ENCODE results near the gene OAS1.

Gene OAS1

GRCh38 chr12:112906712-112907414, at the start of gene OAS1:
TSS of gene OAS1 (plus strand) at chr12:112906962. CDS start at chr12:112907040, 78 bp downstream.
- no peaks in the 10 kb centered on the region for H3K4me1 ChIP-seq (ENCODE audit: control insufficient read depth, insufficient read depth, low read length)

GRCh38 chr12:112859291-112859690, 47.5 kb upstream of the OAS1 start:
- Histone ChIP-seq H3K4me1 (ENCODE audit: control insufficient read depth, insufficient read depth, low read length) (no peaks in the 10 kb centered on the region), H3K9me3 (ENCODE audit: control insufficient read depth, insufficient read depth, low read depth, low read length) (no peaks in the 10 kb centered on the region), H3K4me3 (ENCODE audit: low read depth, low read length) (no peak overlapping the region), H3K27ac (ENCODE audit: extremely low read depth, low read depth, low read length) (no peak overlapping the region), H3K36me3 (ENCODE audit: control insufficient read depth in 2 of 2, insufficient read depth in 1 of 2, low read length in 2 of 2) (no peaks in the 10 kb centered on the region)
- no peak for TF ChIP-seq ZNF202 (tag by site-specific recombination; IDR thresholded peaks at IDR 0.05; ENCODE audit: borderline replicate concordance)
- POLR2A ChIA-PET, result no interaction called here
- CTCF ChIA-PET, result no interaction called here

More at GRCh38 chr12:112906712-112907414, at the start of gene OAS1:
- H3K36me3 ChIP-seq (ENCODE audit: control insufficient read depth in 2 of 2, insufficient read depth in 1 of 2, low read length in 2 of 2), result no peaks in the 10 kb centered on the region
- H3K4me3 ChIP-seq (ENCODE audit: low read depth, low read length), result no peak within 1 kb of the TSS
- no peaks in the 10 kb centered on the region for H3K9me3 ChIP-seq (ENCODE audit: control insufficient read depth, insufficient read depth, low read depth, low read length)
- TF ChIP-seq ZBTB17 (tag by site-specific recombination; IDR thresholded peaks at IDR 0.05), result peak; percentile 46; the same call in 1 of the 2 replicates
- TF ChIP-seq ZNF16 (tag by site-specific recombination; IDR thresholded peaks at IDR 0.05; ENCODE audit: low read depth), result no peak
- no peak within 1 kb of the TSS for H3K27ac ChIP-seq (ENCODE audit: extremely low read depth, low read depth, low read length)
- ChIA-PET CTCF (interaction anchor here (0.6 to 1.8 kb wide), 2 partner anchors 86 to 1556 kb away, joined by 3 to 7 read pairs; no protein-coding TSS in a partner anchor), POLR2A (no interaction called here)

- H3K4me3 ChIP-seq (ENCODE audit: low read depth, low read length), result no peak overlapping the region
- no peak overlapping the region for H3K27ac ChIP-seq (ENCODE audit: extremely low read depth, low read depth, low read length)
- ChIA-PET POLR2A (no interaction called here), CTCF (no interaction called here)
- no peaks in the 10 kb centered on the region for H3K9me3 ChIP-seq (ENCODE audit: control insufficient read depth, insufficient read depth, low read depth, low read length)
- no peaks in the 10 kb centered on the region for H3K4me1 ChIP-seq (ENCODE audit: control insufficient read depth, insufficient read depth, low read length)
- H3K36me3 ChIP-seq (ENCODE audit: control insufficient read depth in 2 of 2, insufficient read depth in 1 of 2, low read length in 2 of 2), result no peaks in the 10 kb centered on the region
- TF ChIP-seq ZNF629 (tag by site-specific recombination; IDR thresholded peaks at IDR 0.05) (no peak), ZNF274 (IDR thresholded peaks at IDR 0.05; ENCODE audit: low read length) (no peak), ZNF274 (tag by site-specific recombination; IDR thresholded peaks at IDR 0.05; ENCODE audit: borderline replicate concordance) (no peak), BCL6B (tag by site-specific recombination; IDR thresholded peaks at IDR 0.05) (no peak), ZNF266 (tag by site-specific recombination; IDR thresholded peaks at IDR 0.05; ENCODE audit: low read depth) (no peak), ZNF585B (tag by site-specific recombination; IDR thresholded peaks at IDR 0.05) (no peak), ZNF501 (tag by site-specific recombination; IDR thresholded peaks at IDR 0.05) (no peak), YY2 (tag by site-specific recombination; IDR thresholded peaks at IDR 0.05) (no peak), ZNF398 (tag by site-specific recombination; IDR thresholded peaks at IDR 0.05) (no peak), ZBTB11 (tag by site-specific recombination; conservative IDR thresholded peaks at IDR 0.05; ENCODE audit: low read depth) (no peak), ZNF626 (tag by site-specific recombination; IDR thresholded peaks at IDR 0.05) (no peak), ZNF280D (tag by site-specific recombination; IDR thresholded peaks at IDR 0.05) (no peak), GLI2 (tag by site-specific recombination; IDR thresholded peaks at IDR 0.05; ENCODE audit: borderline replicate concordance, low read depth) (no peak), ZNF530 (tag by site-specific recombination; IDR thresholded peaks at IDR 0.05; ENCODE audit: low read depth) (no peak), ZNF324 (tag by site-specific recombination; IDR thresholded peaks at IDR 0.05) (no peak), WT1 (tag by site-specific recombination; IDR thresholded peaks at IDR 0.05) (no peak), ZNF146 (tag by site-specific recombination; IDR thresholded peaks at IDR 0.05) (no peak), ZBTB20 (tag by site-specific recombination; IDR thresholded peaks at IDR 0.05) (no peak), ZNF10 (tag by site-specific recombination; IDR thresholded peaks at IDR 0.05) (no peak)
These were observed 46.6 kb upstream of the OAS1 start for GRCh38 chr12:112860181-112860580.
